PFSK-1 (cell line): ENCODE data around the gene UBQLN1.

Source experiments
- FOXP2 ChIP-seq: optimal IDR thresholded peaks from 2 replicates; pipeline ENCODE3; 2011; ENCODE audit warnings: borderline replicate concordance, control low read depth, inconsistent platforms; ENCODE audit not compliant: insufficient read depth; ENCODE audit errors: extremely low read length, extremely low read depth
- POLR2AphosphoS5 ChIP-seq: IDR thresholded peaks from 2 replicates; pipeline ENCODE4 v1.6.1; 2012; ENCODE audit warnings: low read depth, mild to moderate bottlenecking, control low read depth, low read length, moderate library complexity
- REST ChIP-seq, 2 experiments: IDR thresholded peaks; 2 replicates each; pipeline versions ENCODE4 v1.6.1 to v1.8.0; 2011 to 2012; ENCODE audit warnings: low read depth in 2 of 2, low read length in 2 of 2, control low read depth in 1 of 2, inconsistent platforms in 1 of 2, mild to moderate bottlenecking in 1 of 2, moderate library complexity in 1 of 2; ENCODE audit not compliant: insufficient read depth in 1 of 2
- SIN3A ChIP-seq: IDR thresholded peaks from 2 replicates; pipeline ENCODE4 v1.6.1; 2012; ENCODE audit warnings: mild to moderate bottlenecking, low read length, moderate library complexity, borderline replicate concordance; ENCODE audit not compliant: insufficient read depth
- TAF1 ChIP-seq: IDR thresholded peaks from 2 replicates; pipeline ENCODE4 v1.6.1; 2012; ENCODE audit warnings: low read length, control low read depth, borderline replicate concordance; ENCODE audit not compliant: insufficient read depth

Gene UBQLN1

GRCh38 chr9:83656952-83657351, 50.8 kb downstream of the UBQLN1 start:
- no peak for TF ChIP-seq REST (IDR thresholded peaks at IDR 0.05; ENCODE audit: insufficient read depth in 1 of 2, low read depth in 2 of 2, low read length in 2 of 2)
- TF ChIP-seq SIN3A = no peak
- TF ChIP-seq POLR2AphosphoS5 = no peak
- TF ChIP-seq FOXP2 = no peak

GRCh38 chr9:83656032-83656680, 51.6 kb downstream of the UBQLN1 start:
- TF ChIP-seq FOXP2 (no peak), POLR2AphosphoS5 (no peak), TAF1 (no peak), REST (IDR thresholded peaks at IDR 0.05; ENCODE audit: insufficient read depth in 1 of 2, low read depth in 2 of 2, low read length in 2 of 2) (no peak), SIN3A (no peak)

- TF ChIP-seq TAF1 = no peak
- no peak for TF ChIP-seq FOXP2
- TF ChIP-seq POLR2AphosphoS5 = no peak
- no peak for TF ChIP-seq REST (IDR thresholded peaks at IDR 0.05; ENCODE audit: insufficient read depth in 1 of 2, low read depth in 2 of 2, low read length in 2 of 2)
- no peak for TF ChIP-seq SIN3A
Measured at GRCh38 chr9:83655433-83655832, 52.3 kb downstream of the UBQLN1 start.

GRCh38 chr9:83652433-83652832, 55.3 kb downstream of the UBQLN1 start:
- TF ChIP-seq REST (IDR thresholded peaks at IDR 0.05; ENCODE audit: insufficient read depth in 1 of 2, low read depth in 2 of 2, low read length in 2 of 2) = no peak
- no peak for TF ChIP-seq POLR2AphosphoS5
- TF ChIP-seq FOXP2 = no peak
- TF ChIP-seq TAF1 = no peak
- TF ChIP-seq SIN3A = no peak

GRCh38 chr9:83651558-83651957, 56.2 kb downstream of the UBQLN1 start:
- TF ChIP-seq POLR2AphosphoS5 (no peak), SIN3A (no peak), FOXP2 (no peak), REST (IDR thresholded peaks at IDR 0.05; ENCODE audit: insufficient read depth in 1 of 2, low read depth in 2 of 2, low read length in 2 of 2) (no peak), TAF1 (no peak)
